GM12892 (cell line): ENCODE measurements around the gene DOCK7.

ENCODE experiments used
- POLR2A ChIP-seq: IDR thresholded peaks from 2 replicates; pipeline ENCODE4 v1.6.1; 2011; ENCODE audit warnings: low read depth, low read length, control low read depth
- POLR2AphosphoS5 ChIP-seq: IDR thresholded peaks from 2 replicates; pipeline ENCODE4 v1.6.1; 2011; ENCODE audit warnings: low read depth, low read length, control low read depth

DNA sequence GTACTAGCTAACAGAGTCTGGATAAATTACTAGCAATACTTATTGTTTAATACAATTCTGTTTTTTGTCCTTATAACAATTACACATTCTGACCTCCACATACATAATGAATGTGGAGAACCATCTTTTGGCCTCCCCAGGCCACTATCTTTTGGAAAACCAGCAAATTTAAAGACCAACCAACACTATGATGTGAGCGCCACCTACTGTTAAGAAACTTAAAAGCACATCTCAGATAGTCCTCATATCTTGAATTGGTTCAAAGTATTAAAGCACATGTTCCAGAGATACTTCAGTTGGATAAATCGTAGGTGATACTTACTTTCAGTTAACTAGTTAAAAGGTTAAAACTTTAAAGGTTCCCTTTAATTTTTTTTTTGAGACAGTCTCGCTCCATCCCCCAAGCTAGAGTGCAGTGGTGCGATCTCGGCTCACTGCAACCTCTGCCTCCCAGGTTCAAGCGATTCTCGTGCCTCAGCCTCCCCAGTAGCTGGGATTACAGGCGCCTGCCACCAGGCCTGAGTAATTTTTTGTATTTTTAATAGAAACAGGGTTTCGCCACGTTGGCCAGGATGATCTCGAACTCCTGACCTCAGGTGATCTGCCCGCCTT lies 280.7 kb downstream of the DOCK7 start:
- TF ChIP-seq POLR2A = no peak
- no peak for TF ChIP-seq POLR2AphosphoS5
